ENCODE data around the gene ANO9. TPM values are rescaled to one million over a fixed set of nuclear protein-coding genes. Genes with fewer than 3 reads are reported as not detected.

ANO9 gene
- total RNA-seq, 1 donor from 2014 or later, result 0.07 TPM

DNA sequence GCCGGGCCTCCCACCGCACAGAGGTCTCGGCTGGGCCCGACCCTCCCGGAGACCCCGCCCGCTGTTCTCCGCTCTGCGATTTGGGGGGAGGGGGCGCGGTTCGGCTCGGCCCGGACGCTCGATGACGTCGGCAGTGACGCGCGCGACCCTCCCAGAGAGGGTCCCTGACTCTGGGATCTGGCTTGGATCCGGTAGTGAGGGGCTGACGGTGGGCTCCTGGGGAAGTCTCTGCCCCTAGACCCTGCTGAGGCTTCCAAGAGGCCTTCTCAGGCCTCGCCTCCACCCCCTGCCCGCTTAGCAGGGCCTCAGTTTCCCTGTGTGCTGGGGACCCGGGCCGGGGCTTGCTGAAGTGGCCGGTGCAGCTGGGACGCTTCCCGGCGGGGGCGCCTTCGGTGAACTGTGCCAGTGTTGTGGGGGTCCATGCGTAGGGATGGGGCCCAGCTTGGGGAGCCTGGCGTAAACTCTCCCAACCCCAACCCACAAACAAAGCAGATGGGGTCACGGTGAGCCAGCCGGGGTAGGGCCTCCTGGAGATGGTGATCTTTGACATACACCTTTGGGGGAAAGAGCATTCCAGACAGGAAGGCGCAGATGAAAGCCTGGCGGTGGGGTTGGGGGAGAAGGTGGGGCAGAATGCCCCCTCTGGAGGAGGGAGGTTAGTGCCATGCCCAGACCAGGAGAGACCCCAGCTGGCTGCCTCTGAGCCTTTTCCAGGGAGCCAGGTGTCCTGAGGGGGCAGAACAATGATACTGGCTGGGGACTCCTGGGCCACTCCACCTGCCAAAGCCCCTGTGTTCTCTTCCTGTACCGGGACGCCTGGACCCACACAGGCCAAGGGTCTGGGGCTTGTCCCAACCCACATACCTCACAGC is 71.5 kb downstream of the ANO9 start:
- DNase-seq (ENCODE audit: low read depth, low spot score), result no peak

DNA sequence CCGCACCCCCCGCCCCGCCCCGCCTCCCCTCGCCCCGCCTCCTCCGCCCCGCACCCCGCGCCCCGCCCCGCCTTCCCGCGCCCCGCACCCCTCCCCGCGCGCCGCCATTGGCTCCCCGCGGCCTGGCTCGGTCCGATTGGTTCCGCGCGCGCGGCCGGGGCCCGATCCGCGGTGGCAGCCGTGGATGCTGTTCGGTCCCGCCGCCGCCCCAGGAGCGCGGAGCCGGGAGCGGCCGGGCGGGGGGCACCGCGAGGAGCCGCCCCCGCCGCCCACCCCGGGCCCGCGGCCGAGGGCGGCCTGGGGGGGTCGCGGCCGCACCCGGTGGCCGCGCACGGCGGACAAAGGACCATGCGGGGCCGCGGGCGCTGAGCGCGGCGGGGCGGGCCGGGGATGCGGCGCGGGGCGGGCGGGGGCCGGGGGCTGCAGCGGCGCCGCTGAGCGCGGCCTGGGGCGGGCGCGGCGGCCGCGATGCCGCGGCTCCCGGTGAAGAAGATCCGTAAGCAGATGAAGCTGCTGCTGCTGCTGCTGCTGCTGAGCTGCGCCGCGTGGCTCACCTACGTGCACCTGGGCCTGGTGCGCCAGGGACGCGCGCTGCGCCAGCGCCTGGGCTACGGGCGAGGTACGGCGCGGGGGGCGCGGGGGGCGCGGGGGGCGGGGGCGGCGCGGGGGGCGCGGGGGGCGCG is 72.3 kb downstream of the ANO9 start, which contains the start of gene B4GALNT4:
Gene B4GALNT4 (plus strand): TSS at position 164 of the 683 bp plus-strand sequence. CDS start 305 bp downstream, at position 469.
- DNase-seq (ENCODE audit: low read depth, low spot score), result no peak

DNA sequence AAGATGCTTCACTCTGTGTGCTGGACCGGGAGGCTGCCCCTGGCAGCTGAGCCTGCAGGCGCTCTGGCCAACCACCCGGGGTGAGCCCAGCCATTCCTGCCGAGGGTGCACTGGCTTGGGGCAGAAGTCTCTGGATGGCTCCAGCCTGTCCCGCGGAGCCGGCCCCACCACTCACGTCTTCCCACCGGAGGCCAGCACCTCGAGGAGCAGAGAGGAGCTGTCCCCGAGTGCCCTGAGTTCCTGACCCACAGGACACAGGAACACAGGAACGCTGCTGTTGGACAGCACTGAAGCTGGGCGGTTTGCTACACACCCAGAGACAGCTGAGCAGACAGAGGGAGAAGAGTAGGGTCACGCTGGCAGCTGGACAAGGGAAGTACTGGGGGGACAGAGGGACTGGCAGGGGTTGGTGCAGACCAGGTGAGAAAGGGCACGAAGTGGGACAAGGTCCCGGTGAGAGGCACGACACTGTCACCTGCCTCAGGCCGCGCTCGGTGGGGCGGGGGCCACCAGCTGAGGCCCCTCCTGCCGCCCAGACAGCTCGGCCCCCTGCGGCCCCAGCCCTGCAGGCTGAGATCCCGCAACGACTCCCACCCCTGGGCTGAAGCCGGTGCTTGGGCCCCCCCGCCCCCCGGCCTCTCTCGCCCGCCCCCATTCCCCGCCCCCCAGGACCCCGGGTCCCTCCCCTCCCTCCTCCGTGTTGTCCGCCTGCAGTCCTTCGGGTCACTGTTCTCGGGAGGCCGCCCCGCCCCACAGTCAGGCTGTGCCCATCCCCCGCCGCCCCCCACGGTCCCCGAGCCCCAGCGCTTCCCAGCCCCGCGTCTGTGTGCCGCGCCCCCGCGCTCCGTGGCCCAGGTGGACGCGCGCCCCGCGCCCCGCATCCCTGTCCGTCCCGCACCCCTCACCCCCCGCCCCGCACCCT is 73.1 kb downstream of the ANO9 start:
- no peak for DNase-seq (ENCODE audit: low read depth, low spot score)

DNA sequence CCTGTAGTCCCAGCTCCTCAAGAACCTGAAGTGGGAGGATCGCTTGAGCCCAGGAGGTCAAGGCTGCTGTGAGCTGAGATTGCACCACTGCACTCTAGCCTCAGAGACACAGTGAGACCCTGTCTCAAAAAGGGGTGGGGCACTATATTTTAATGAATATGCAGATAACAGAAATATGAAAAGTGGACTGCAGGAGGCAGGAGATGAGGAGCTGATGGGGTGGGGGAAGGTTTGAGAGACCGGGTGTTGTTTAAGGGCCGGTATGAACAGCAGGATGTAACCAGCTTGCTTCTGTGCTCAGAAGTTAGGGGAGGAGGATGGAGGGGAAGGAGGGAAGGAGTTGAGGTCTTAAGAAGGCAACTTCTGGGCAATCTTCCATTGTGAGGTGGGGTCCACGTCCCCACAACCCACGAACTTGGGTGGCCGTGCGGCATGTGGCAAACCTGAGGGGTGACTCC is 73.8 kb downstream of the ANO9 start:
- no peak for DNase-seq (ENCODE audit: low read depth, low spot score)

Other genes starting within 250 kb of the ANO9 start
- not detected in 2 replicates for gene SCGB1C1, start 248.9 kb downstream of the ANO9 start, total RNA-seq
- 13.1 and 13.2 TPM in 2 replicates for gene BET1L, start 234.6 kb downstream of the ANO9 start, total RNA-seq
- 186 and 187 TPM in 2 replicates for gene RIC8A, start 234.3 kb downstream of the ANO9 start, total RNA-seq
- 5.8 and 9.8 TPM in 2 replicates for gene SIRT3, start 205.7 kb downstream of the ANO9 start, total RNA-seq
- 224 and 268 TPM in 2 replicates for gene PSMD13, start 205.0 kb downstream of the ANO9 start, total RNA-seq
- not detected in 2 replicates for gene NLRP6, start 163.6 kb downstream of the ANO9 start, total RNA-seq
- 12.3 and 13.6 TPM in 2 replicates for gene PGGHG, start 152.9 kb downstream of the ANO9 start, total RNA-seq
- gene IFITM5, start 142.5 kb downstream of the ANO9 start, total RNA-seq, result not detected in 2 replicates
- 32.9 and 46.6 TPM in 2 replicates for gene IFITM2, start 134.2 kb downstream of the ANO9 start, total RNA-seq
- gene IFITM1, start 128.0 kb downstream of the ANO9 start, total RNA-seq, result 1.7 and 7.9 TPM in 2 replicates
- 44.4 and 45.8 TPM in 2 replicates for gene IFITM3, start 121.2 kb downstream of the ANO9 start, total RNA-seq
- gene B4GALNT4, start 72.5 kb downstream of the ANO9 start, total RNA-seq, result 1.5 TPM in 2 replicates
- gene PKP3, start 47.8 kb downstream of the ANO9 start, total RNA-seq, result 0.26 and 0.67 TPM in 2 replicates
- gene SIGIRR, start 27.0 kb downstream of the ANO9 start, total RNA-seq, result 27.6 and 39.6 TPM in 2 replicates
- 32.1 and 39.7 TPM in 2 replicates for gene PTDSS2, start 8.3 kb upstream of the ANO9 start, total RNA-seq
- 288 and 306 TPM in 2 replicates for gene RNH1, start 65.2 kb upstream of the ANO9 start, total RNA-seq
- 77.7 and 91.6 TPM in 2 replicates for gene HRAS, start 93.6 kb upstream of the ANO9 start, total RNA-seq
- 0.40 and 0.46 TPM in 2 replicates for gene LRRC56, start 95.5 kb upstream of the ANO9 start, total RNA-seq
- gene LMNTD2, start 118.7 kb upstream of the ANO9 start, total RNA-seq, result 0.56 and 0.86 TPM in 2 replicates
- gene RASSF7, start 119.0 kb upstream of the ANO9 start, total RNA-seq, result 11.5 and 14.4 TPM in 2 replicates
- gene PHRF1, start 134.5 kb upstream of the ANO9 start, total RNA-seq, result 28.0 and 29.5 TPM in 2 replicates
- 8.7 and 16.5 TPM in 2 replicates for gene IRF7, start 173.9 kb upstream of the ANO9 start, total RNA-seq
- not detected in 2 replicates for gene CDHR5, start 182.9 kb upstream of the ANO9 start, total RNA-seq
- gene SCT, start 185.2 kb upstream of the ANO9 start, total RNA-seq, result not detected in 2 replicates
- not detected in 2 replicates for gene DRD4, start 195.3 kb upstream of the ANO9 start, total RNA-seq